ENCODE measurements around the gene PCNA.
"Not testable (repeated sequence)": the region's sequence is repeated elsewhere in the genome, so short reads cannot be mapped to it uniquely, and the experiment has no call there.

Gene PCNA

DNA sequence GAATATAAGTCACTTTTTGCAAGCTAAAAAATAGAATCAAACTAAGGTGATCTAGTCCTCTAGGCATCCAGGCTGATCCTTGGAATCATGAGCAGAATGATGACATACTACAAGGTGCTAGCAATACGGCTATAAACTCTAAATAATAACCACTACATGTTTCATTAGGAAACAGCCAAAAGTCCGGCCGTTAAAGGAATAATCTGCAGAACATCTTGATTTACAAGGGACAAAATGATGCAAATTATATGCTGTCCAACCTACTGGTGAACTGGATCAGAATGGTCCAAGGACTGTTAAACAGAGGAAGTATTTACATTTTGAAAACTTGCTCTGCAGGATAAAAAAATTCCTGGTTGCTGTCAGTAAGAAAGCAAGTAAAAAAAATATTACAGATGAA lies 19.8 kb downstream of the PCNA start:
- not testable (repeated sequence) for DNase-seq (ENCODE audit: low spot score)

DNA sequence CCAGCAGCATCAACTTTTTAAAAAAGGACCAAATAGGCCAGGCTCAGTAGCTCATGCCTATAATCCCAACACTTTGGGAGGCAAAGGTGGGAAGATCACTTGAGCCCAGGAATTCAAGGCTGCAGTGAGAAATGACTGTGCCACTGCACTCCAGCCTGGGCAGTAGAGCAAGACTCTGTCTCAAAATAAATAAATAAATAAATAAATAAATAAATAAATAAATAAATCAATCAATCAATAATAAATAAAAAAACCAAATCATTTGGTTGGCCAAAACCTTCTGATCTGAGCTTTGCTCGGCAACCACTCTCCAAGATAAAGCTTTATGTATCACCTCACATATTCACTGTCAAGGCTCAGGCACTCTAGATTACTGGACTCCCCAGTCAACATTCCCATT lies 20.7 kb downstream of the PCNA start:
- not testable (repeated sequence) for DNase-seq (ENCODE audit: low spot score)

DNA sequence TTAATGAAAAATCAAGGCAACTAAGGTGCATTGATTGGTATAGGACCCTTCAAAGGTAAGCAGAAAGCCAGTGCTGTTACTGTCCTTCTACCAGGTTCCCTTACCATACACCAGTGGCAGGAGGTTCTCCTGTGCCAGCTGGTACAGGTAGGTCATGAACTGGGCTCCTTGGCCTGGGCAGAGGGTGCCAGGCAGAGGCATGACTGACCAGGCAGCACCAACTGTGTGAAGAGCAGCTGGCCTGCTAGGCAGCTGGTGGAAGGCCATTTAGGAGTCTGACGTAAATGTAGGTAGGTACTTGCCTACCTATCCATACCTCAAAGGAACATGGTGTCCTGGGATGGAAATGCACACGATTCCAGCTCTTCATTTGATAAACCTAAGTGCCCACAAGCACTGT lies 23.3 kb downstream of the PCNA start:
- no peak for DNase-seq (ENCODE audit: low spot score)

DNA sequence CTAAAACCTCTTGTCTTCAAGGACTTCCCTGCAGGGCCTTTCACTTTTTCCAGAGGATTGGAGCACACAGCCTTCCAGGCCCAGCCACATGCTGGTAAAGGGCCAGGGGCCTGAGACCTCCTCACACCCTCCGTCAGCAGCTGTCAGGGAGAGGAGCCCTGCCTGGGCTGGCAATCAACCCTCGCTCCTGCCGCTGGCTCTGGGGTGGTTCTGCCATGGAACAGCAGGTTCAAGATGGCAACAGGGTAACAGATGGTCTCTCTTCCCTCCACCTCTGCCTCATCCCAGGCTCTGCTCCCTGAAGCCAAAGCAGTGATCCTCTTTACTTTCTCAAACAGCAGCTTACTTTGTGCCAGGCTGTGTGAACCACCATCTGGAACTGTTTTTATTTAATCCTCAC lies 23.8 kb downstream of the PCNA start:
- DNase-seq (ENCODE audit: low spot score), result no peak

DNA sequence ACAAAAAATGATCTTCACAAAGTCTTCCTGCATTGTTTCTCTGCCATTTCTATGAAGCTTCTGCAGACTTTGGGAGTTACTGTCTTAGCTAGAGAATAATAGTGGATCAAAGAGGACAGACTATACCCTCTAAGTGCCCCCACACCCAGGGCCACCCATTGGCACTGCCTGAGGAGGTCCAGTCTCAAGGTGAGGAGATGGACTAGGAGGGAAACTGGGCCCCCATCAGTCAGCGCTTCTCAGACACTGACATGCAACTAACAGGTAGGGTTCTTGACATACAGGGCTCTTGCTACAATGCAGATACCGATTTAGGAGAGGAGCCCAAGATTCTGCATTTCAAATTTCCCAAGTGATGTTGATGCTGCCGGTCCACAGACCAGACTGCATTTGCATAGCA lies 24.3 kb downstream of the PCNA start:
- DNase-seq (ENCODE audit: low spot score), result no peak

DNA sequence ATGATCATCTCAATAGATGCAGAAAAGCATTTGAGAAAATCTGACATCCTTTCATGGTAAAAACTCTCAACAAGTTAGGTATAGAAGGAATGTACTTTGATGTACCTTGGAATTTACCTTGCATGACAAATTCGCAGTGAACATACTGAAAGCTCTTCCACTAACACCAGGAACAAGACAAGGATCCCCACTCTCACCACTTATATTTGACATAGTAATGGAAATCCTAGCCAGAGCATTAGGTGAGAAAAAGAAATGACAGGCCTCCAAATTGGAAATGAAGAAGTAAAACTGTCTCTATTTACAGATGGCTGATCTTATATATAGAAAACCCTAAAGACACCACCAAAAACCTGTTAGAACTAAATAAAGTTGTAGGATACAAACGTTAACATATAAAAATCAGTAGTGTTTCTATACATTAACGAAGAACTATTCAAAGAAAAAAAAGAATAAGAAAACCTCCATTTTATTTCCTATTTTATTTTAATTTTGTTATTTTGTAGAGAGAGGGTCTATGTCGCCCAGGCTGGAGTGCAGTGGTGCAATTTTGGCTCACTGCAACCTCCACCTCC lies 26.9 kb downstream of the PCNA start:
- no peak for DNase-seq (ENCODE audit: low spot score)

DNA sequence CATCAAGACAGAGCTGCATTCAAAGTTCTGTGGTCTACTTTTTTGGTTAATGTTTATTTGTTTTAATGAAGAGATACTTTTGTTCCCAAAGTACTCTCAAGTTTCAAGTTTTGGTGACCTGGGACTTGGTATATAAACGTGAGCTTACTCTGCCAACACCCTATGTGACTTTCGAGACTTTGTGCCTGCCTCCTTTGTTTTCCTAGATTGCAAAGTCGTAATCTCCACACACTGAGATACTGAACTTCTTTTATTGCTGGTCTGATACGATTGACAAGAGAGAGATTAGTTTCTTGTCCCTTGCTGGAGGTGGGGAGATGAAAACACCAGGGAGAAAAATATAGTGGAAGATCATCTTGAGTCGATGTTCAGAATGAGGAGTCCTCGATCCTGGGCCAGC lies 27.9 kb downstream of the PCNA start:
- no peak for DNase-seq (ENCODE audit: low spot score)

DNA sequence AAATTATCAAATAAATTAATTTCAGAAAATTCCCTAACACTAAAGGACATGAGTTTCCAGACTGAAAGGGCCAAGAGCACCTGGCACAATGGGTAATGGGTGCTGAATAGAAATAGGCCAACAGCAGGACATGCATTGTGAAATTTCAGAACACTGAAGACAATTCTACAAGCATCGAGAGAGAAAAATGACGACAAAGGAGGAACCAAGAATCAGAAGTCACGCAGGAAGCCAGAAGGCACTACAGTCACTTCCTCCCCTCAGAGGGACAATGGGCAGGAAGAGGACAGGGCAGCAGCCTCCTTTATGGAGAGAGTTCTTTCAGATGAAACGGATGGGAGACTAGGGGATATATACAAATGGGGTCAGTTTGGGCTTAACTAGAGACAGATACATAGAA lies 29.6 kb downstream of the PCNA start:
- DNase-seq (ENCODE audit: low spot score), result no peak

DNA sequence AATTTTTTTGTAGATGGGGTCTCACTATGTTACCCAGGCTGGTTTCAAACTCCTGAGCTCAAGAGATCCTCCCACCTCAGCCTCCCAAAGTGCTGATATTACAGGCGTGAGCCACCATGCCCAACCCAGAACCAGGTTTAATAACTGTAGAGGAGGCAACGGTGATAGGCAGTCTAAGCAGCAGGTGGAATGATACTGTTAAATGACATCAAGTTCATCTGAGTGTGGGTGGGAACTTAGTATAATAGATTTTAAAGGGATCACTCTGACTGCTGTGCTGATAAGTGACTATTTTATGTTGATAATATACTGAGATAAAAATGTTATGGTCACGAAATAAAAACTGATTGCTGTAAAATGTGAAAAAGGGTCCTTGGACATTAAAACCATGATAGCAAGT lies 31.1 kb downstream of the PCNA start:
- no peak for DNase-seq (ENCODE audit: low spot score)

DNA sequence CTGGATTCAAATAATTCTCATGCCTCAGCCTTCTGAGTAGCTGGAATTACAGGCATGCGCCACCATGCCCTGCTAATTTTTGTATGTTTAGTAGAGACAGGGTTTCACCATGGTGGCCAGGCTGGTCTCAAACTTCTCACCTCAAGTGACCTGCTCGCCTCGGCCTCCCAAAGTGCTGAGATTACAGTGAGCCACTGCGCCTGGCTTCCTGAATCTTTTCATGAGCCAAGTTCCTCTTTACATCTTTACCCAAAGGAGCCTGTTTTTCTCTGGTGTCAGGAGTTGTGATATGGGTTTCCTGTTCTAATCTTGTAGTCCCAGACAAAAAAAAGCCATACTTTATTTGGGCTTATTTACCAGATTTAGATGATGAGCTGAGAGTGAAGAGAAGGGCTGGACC lies 34.4 kb downstream of the PCNA start:
- no peak for DNase-seq (ENCODE audit: low spot score)

DNA sequence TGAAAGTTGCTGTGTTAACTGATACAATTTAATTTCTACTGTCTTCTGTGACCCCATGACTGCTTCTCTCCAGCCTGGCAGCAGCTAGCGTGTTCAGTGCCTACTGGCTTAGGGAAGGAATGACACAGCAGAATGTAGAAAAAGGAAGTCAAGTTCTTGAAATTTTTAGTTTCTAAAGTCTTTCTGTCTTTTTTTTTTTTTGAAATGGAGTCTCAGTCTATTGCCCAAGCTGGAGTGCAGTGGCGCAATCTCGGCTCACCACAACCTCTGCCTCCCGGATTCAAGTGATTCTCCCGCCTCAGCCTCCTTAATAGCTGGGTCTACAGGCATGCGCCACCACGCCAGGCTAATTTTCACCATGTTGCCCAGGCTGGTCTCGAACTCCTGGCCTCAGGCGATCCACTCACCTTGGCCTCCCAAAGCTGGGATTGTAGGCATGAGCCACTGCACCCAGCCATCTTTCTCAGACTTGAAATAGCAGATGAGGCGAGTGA lies 39.3 kb downstream of the PCNA start:
- no peak for DNase-seq (ENCODE audit: low spot score)

DNA sequence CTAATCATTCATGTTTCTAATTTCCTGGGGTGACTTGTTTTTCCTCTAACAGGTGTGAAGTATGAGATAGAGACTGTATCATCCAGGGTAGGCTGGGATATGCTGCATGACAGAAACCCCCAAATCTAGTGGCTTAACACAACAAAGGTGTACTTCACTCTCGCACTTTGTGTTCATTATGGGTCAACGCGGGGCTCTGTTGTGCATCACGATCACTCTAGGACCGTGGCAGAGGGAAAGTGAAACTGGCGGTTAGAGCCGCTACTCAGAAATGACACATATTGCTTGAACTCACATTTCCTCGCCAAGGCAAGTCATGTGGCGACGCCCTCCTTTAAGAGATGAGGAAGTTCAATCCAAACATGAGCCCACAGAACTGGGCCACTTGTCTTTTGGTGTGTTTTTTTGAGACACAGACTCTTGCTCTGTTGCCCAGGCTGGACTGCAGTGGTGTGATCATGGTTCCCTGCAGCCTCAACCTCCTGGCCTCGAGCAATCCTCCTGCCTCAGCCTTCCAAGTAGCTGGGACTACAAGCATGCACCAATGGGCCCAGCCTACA lies 41.3 kb downstream of the PCNA start:
- DNase-seq (ENCODE audit: low spot score), result no peak

DNA sequence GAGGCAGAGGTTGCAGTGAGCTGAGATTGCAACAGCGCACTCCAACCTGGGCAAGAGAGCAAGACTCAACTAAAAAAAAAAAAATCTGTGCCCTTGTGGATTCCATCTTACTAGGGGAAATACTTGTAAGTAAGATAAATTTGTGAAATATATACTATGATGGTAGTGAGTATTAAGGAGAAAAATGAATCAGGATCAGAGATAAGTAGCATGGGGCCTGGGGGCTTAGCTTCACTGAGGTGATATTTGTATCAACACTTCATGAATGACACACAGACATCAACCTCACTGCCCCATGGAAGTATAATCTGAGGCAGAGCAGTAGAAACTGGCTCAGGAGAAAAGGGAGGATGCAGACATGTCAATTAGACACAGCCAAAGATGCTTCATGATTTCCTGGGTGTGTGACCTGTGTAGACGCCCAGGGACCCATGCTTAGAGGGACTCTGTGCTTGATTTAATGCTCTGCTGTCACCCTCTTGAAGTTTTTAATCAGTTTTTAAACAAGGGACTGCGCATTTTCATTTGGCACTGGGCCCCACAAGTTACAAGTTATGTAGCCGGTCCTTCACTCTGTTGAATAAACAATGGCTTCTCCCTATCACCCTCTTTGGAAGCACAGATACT lies 41.9 kb downstream of the PCNA start:
- no peak for DNase-seq (ENCODE audit: low spot score)

DNA sequence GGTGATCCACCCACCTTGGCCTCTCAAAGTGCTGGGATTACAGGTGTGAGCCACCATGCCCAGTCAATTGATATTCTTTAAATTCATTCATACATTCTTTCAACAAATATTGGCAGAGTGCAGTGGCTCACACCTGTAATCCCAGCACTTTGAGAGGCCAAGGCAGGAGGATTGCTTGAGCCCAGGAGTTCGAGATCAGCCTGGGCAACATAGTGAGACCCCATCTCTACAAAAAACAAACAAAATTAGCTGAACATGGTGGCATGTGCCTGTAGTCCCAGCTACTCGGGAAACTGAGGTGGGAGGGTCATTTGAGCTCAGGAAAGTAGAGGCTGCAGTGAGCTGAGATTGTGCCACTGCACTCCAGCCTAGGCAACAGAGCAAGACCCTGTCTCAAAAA lies 42.8 kb downstream of the PCNA start:
- not testable (repeated sequence) for DNase-seq (ENCODE audit: low spot score)

DNA sequence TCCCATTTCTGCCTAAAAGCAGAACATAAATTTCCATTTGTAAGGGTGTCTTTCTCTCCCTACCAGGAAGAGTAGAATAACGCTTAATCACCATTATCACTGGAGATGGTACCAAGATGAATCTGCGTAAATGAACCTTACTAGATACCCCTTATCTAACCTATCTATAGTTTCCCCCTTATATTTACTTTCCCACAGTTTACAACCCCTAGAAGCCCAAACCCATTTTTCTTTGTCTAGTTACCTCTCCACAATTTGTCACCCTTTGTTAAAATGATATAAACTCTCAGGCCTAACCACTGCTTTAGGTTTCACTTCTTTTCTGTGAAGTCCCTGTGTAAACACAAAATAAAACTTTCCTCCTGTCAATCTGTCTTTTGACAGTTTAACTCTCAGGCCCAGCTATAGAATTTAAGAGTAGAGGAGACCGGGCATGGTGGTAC lies 45.5 kb downstream of the PCNA start:
- DNase-seq (ENCODE audit: low spot score), result no peak

DNA sequence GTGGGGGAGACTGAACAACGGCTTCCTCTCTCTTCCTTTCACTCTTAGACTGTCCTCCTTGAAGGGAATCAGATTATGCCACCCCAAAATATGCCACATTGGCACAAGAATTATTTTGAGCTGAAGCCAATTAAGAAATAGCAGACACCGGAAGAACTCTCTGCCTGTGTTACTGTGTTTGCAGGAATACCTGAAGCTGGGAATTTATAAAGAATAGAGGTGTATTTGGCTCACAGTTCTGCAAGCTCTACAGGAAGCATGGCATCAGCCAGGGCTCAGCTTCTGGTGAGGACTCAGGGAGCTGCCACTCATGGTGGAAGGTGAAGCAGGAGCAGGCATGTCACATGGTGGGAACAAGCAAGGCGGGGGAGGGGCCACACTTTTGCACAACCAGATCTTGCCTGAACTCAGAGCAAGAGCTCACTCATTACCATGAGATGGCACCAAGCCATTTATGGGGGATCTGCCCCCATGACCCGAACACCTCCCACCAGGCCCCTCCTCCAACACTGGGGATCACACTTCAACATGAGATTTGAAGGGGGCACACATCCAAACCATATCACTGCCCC lies 46.0 kb downstream of the PCNA start:
- no peak for DNase-seq (ENCODE audit: low spot score)

DNA sequence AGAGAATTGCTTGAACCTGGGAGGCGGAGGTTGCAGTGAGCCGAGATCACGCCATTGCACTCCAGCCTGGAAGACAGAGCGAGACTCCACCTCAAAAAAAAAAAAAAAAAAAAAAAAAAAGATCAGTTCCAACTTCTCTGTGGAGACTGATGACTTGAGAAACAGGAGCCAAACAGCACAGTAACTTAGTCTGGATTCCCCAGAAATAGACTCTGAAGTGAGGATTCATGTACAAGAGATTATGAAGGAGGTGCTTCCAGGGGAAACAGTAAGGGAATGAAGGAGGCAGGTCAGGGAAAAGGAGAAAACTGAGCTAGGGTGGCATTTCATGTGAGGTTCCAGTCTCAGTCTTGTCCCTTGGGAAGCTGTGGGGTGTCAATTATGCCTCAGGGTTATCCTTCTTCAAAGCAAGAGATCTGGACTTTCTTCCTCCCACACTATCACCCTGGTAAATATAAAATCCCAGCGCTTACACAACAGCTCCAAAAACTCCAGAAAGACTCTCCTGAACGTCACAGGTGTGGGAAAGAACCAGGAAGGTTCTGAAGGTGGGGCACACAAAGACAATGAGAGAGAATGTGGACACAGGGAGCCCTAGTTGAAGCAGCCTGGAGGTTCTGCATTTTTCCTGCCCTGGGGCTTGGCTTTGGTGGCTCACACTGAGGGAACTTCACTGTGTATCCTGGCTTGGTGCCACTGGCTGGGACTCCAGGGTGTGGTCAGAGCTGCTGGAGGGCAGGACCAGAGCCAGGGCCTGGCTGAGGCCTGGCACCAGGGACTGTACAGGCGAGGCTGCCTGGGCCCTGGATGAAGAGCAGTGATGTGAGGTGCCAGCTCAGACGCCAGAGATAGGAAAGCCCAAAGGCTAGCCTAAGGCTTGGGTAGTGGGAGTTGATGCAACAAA lies 46.8 kb downstream of the PCNA start:
- no peak for DNase-seq (ENCODE audit: low spot score)

DNA sequence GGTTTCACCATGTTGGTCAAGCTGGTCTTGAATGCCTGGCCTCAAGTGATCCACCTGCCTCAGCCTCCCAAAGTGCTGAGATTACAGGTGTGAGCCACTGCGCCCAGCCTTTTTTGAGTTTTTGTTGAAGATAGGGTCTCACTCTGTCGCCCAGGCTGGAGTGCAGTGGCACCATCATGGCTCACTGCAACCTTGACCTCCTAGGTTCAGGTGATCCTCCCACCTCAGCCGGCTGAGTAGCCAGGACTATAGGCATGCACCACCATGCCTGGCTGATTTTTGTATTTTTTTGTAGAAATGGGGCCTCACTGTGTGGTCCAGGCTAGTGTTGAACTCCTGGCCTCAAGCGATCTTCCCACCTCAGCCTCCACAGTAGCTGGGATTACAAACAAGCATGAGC lies 47.8 kb downstream of the PCNA start:
- DNase-seq (ENCODE audit: low spot score), result not testable (repeated sequence)

DNA sequence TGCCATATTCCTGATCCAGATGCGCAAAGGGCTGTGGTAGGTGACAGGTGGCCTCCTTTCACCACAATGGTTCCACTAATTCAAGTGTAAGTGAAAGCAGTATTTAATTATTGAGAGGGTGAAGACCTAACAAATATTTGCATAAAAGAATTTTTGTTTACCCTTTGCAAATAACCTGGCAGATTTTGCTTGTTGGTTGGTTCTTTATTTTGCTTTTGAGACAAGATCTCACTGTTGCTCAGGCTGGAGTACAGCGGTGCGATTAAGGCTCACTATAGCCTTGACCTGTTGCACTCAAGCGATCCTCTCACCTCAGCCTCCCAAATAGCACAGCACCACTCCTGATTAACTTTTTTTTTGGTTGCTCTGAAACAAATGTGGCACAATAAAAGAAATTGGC lies 49.2 kb downstream of the PCNA start:
- no peak for DNase-seq (ENCODE audit: low spot score)

DNA sequence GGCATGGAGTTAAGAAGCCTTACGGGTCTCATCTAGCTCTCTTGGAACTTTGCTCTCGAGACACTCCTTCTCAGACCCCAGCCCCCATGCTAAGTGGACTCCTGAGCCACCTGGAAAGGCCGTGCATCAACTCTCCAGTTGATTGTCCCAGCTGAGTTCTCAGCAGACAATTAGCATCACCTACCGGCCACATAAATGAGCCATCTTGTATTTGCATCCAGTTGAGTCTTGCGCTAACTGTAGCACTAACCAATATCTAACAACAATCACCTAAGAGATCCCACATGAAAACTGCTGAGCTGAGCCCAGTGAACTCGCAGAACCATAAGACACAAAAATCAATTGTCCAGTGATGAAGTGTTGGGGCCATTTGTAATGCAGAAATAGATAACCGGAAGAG lies 49.7 kb downstream of the PCNA start:
- no peak for DNase-seq (ENCODE audit: low spot score)

DNA sequence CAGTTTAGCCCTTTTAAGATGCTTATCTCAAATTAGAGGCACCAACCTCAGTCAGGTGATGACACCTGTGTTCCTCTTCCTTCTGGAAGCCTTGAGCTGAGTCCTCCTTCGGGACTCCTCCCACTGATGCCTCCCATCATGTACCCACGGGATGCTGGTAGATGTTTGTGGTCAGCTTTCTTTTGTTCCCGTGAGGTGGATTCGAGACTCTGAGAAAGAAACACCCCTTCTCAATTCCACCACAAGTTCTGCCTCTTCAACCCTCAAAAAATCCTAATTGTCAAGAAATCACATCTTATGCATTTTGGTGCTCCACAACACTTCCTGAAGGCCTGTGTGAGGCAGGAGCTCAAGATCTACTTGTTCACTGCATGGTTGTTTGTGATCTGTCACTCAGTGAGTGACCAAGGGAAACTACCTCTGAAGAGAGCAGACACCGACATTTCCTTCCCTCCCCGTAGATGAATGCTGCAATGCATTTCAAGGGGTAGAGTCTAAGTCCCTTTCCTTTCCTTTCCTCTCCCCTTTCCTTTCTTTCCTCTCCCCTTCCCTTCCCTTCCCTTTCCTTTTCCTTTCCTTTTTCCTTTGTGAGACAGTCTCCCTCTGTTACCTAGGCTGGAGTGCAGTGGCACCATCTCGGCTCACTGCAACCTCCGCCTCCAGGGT lies 50.5 kb downstream of the PCNA start:
- DNase-seq (ENCODE audit: low spot score), result no peak

Measured in SK-N-DZ (cell line).